BLaER1 (cell line): ENCODE results near the gene CDC42EP5.

Experiments
- H3K27ac ChIP-seq: shearing (Covaris generic); formaldehyde crosslinking; 2 replicates; pipeline ENCODE4 v1.8.1; 2022
- H3K27me3 ChIP-seq: shearing (Covaris generic); formaldehyde crosslinking; 2 replicates; pipeline ENCODE4 v1.8.1; 2022
- H3K36me3 ChIP-seq: shearing (Covaris generic); formaldehyde crosslinking; 2 replicates; pipeline ENCODE4 v1.8.1; 2022
- H3K4me1 ChIP-seq: shearing (Covaris generic); formaldehyde crosslinking; 2 replicates; pipeline ENCODE4 v1.8.1; 2022
- H3K4me2 ChIP-seq: shearing (Covaris generic); formaldehyde crosslinking; 2 replicates; pipeline ENCODE4 v1.8.1; 2022
- H3K4me3 ChIP-seq: shearing (Covaris generic); formaldehyde crosslinking; 2 replicates; pipeline ENCODE4 v1.8.1; 2022
- H3K9ac ChIP-seq: shearing (Covaris generic); formaldehyde crosslinking; 2 replicates; pipeline ENCODE4 v1.8.1; 2022
- H3K9me3 ChIP-seq: shearing (Covaris generic); formaldehyde crosslinking; 2 replicates; pipeline ENCODE4 v1.8.1; 2022
- H4K20me1 ChIP-seq: shearing (Covaris generic); formaldehyde crosslinking; 2 replicates; pipeline ENCODE4 v1.8.1; 2022
- Cebpa-rat ChIP-seq: shearing (Covaris generic); IDR thresholded peaks from 2 replicates; pipeline ENCODE4 v1.8.1; 2022

The CDC42EP5 gene

GRCh38 chr19:54456423-54457373 is 16.4 kb downstream of the CDC42EP5 start:
- H4K20me1 ChIP-seq = peaks cover 99% of the 10 kb centered on the region
- no peak for TF ChIP-seq Cebpa-rat
- H3K36me3 ChIP-seq = peaks cover 95% of the 10 kb centered on the region
- no peaks in the 10 kb centered on the region for H3K9me3 ChIP-seq
- H3K4me2 ChIP-seq = no peak overlapping the region
- peaks cover 32% of the 10 kb centered on the region for H3K4me1 ChIP-seq
- H3K4me3 ChIP-seq = no peak overlapping the region
- H3K9ac ChIP-seq = no peak overlapping the region
- no peaks in the 10 kb centered on the region for H3K27me3 ChIP-seq
- H3K27ac ChIP-seq = no peak overlapping the region

DNA sequence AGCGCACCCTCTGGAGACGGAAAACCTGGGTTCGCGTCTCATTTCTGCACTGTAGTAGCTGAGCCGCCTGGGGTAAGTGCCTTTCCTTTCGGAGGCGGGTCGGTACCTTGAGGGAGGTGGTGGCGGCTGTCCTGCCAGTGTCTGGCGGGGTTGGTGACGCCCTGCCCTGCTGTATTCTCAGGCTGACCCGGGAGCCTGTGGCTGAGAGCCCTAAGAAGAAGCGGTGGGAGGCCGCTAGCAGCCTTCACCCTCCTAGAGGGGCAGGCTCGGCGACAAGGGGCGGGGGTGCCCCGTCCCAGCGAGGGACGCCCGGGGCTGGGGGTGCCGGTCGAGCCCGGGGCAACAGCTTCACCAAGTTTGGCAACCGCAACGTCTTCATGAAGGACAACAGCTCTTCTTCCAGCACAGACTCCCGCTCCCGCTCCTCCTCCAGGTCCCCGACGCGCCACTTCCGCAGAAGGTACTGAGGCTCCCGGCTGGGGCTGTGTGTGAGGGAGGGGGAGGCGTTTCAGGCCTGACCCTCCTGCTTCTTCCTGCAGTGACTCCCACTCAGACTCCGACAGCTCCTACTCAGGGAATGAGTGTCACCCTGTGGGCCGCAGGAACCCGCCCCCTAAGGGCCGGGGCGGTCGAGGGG is 17.2 kb downstream of the CDC42EP5 start:
- Histone ChIP-seq H3K4me2 (no peak overlapping the region), H3K9ac (no peak overlapping the region), H3K27me3 (no peaks in the 10 kb centered on the region), H4K20me1 (peaks cover 100% of the 10 kb centered on the region), H3K4me3 (no peak overlapping the region), H3K36me3 (peaks cover 97% of the 10 kb centered on the region), H3K4me1 (peaks cover 33% of the 10 kb centered on the region), H3K9me3 (no peaks in the 10 kb centered on the region), H3K27ac (no peak overlapping the region)
- no peak for TF ChIP-seq Cebpa-rat

- no peak for TF ChIP-seq Cebpa-rat
- H3K4me3 ChIP-seq = no peak overlapping the region
- peaks cover 96% of the 10 kb centered on the region for H3K36me3 ChIP-seq
- H3K9me3 ChIP-seq = no peaks in the 10 kb centered on the region
- H3K27me3 ChIP-seq = no peaks in the 10 kb centered on the region
- H4K20me1 ChIP-seq = peaks cover 100% of the 10 kb centered on the region
- no peak overlapping the region for H3K4me2 ChIP-seq
- H3K27ac ChIP-seq = no peak overlapping the region
- peaks cover 34% of the 10 kb centered on the region for H3K4me1 ChIP-seq
- H3K9ac ChIP-seq = 0 out of 2 replicates have a peak overlapping the region, but pooled peaks have one; percentile 24
These were observed 18.1 kb downstream of the CDC42EP5 start for GRCh38 chr19:54454781-54455675.

- H3K4me2 ChIP-seq = no peak overlapping the region
- TF ChIP-seq Cebpa-rat = no peak
- H3K27me3 ChIP-seq = no peaks in the 10 kb centered on the region
- H4K20me1 ChIP-seq = peaks cover 100% of the 10 kb centered on the region
- H3K4me3 ChIP-seq = no peak overlapping the region
- H3K9me3 ChIP-seq = no peaks in the 10 kb centered on the region
- peaks cover 87% of the 10 kb centered on the region for H3K36me3 ChIP-seq
- H3K9ac ChIP-seq = 0 out of 2 replicates have a peak overlapping the region, but pooled peaks have one; percentile 24
- H3K4me1 ChIP-seq = peaks cover 28% of the 10 kb centered on the region
- H3K27ac ChIP-seq = no peak overlapping the region
These were observed 18.9 kb downstream of the CDC42EP5 start for GRCh38 chr19:54453921-54454780.

GRCh38 chr19:54452626-54453025 is 20.5 kb downstream of the CDC42EP5 start:
- Histone ChIP-seq H3K4me2 (no peak overlapping the region), H3K9ac (no peak overlapping the region), H3K4me3 (no peak overlapping the region), H3K4me1 (peaks cover 22% of the 10 kb centered on the region), H3K36me3 (peaks cover 72% of the 10 kb centered on the region), H4K20me1 (peaks cover 84% of the 10 kb centered on the region), H3K27ac (no peak overlapping the region), H3K27me3 (no peaks in the 10 kb centered on the region), H3K9me3 (no peaks in the 10 kb centered on the region)
- no peak for TF ChIP-seq Cebpa-rat

- TF ChIP-seq Cebpa-rat = no peak
- Histone ChIP-seq H3K27ac (no peak overlapping the region), H3K4me2 (no peak overlapping the region), H3K36me3 (peaks cover 66% of the 10 kb centered on the region), H3K4me1 (peaks cover 29% of the 10 kb centered on the region), H3K9ac (peak overlapping the region; percentile 95; the same call in 1 of the 2 replicates), H4K20me1 (peaks cover 78% of the 10 kb centered on the region), H3K9me3 (no peaks in the 10 kb centered on the region), H3K27me3 (no peaks in the 10 kb centered on the region), H3K4me3 (no peak overlapping the region)
These were observed 21.1 kb downstream of the CDC42EP5 start for GRCh38 chr19:54451997-54452396.

GRCh38 chr19:54451331-54451871 is 21.7 kb downstream of the CDC42EP5 start:
- TF ChIP-seq Cebpa-rat = no peak
- no peaks in the 10 kb centered on the region for H3K9me3 ChIP-seq
- H3K4me2 ChIP-seq = peak overlapping the region; percentile 99
- no peak overlapping the region; the same call in 1 of the 2 replicates for H3K4me3 ChIP-seq
- H3K27me3 ChIP-seq = no peaks in the 10 kb centered on the region
- H4K20me1 ChIP-seq = peaks cover 72% of the 10 kb centered on the region
- H3K27ac ChIP-seq = 0 out of 2 replicates have a peak overlapping the region, but pooled peaks have one; percentile 21
- H3K9ac ChIP-seq = peak overlapping the region; percentile 95
- peaks cover 60% of the 10 kb centered on the region for H3K36me3 ChIP-seq
- H3K4me1 ChIP-seq = peaks cover 34% of the 10 kb centered on the region

DNA sequence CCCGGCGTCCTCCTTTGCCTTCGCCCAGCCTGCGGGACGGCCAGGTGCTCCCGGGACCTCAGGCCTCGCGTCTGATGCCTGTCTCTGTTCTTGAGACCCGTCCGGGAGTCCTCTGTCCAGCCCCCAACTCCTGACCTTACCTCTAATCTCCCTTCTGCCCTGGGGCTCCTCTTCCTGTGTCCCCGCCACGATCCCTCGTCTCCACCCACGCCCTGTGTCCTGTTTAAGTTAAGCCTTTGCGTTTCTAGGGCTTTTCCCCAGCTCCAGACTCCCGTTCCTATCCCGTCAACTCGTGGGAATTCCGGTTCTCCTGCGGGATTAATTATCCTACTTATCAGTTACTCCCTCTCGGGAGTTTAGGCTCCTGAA is 23.4 kb downstream of the CDC42EP5 start:
- Histone ChIP-seq H3K9me3 (no peaks in the 10 kb centered on the region), H3K4me1 (peaks cover 41% of the 10 kb centered on the region), H4K20me1 (peaks cover 55% of the 10 kb centered on the region), H3K9ac (peak overlapping the region; percentile 95), H3K4me2 (peak overlapping the region; percentile 99), H3K4me3 (peak overlapping the region; percentile 91), H3K27me3 (no peaks in the 10 kb centered on the region), H3K27ac (peak overlapping the region; percentile 92), H3K36me3 (peaks cover 59% of the 10 kb centered on the region)
- TF ChIP-seq Cebpa-rat = no peak
